G401 (cell line): ENCODE results near the gene ODAD4. TPM values are rescaled to one million over a fixed set of nuclear protein-coding genes. Genes with fewer than 3 reads are reported as not detected.

ENCODE experiments used
- total RNA-seq: library from RNA; depleted of rRNA; stranded (reverse); fragments of >200 nt; shearing (Covaris generic); gene quantifications from 2 replicates; pipeline ENCODE4 v1.2.3, GENCODE V29; 2014; rRNA removed

ODAD4 gene
- total RNA-seq, 1 experiment from 2014 or later: 1.7 TPM

Other genes starting within 250 kb of the ODAD4 start
- 18.0 and 39.6 TPM in 2 replicates for gene EIF1, start 241.7 kb upstream of the ODAD4 start, total RNA-seq
- not detected in 2 replicates for gene GAST, start 218.3 kb upstream of the ODAD4 start, total RNA-seq
- 1.1 and 1.6 TPM in 2 replicates for gene HAP1, start 196.0 kb upstream of the ODAD4 start, total RNA-seq
- gene JUP, start 143.9 kb upstream of the ODAD4 start, total RNA-seq: 44.9 and 57.8 TPM in 2 replicates
- gene P3H4, start 118.7 kb upstream of the ODAD4 start, total RNA-seq: 30.5 and 40.4 TPM in 2 replicates
- gene FKBP10, start 117.6 kb upstream of the ODAD4 start, total RNA-seq: 207 and 220 TPM in 2 replicates
- gene NT5C3B, start 94.4 kb upstream of the ODAD4 start, total RNA-seq: 75.8 and 77.8 TPM in 2 replicates
- not detected in 2 replicates for gene KLHL10, start 92.8 kb upstream of the ODAD4 start, total RNA-seq
- 13.4 and 16.2 TPM in 2 replicates for gene KLHL11, start 65.2 kb upstream of the ODAD4 start, total RNA-seq
- 193 and 255 TPM in 2 replicates for gene ACLY, start 11.7 kb upstream of the ODAD4 start, total RNA-seq
- gene CNP, start 36.2 kb downstream of the ODAD4 start, total RNA-seq: 55.4 and 76.7 TPM in 2 replicates
- gene DNAJC7, start 86.8 kb downstream of the ODAD4 start, total RNA-seq: 148 and 158 TPM in 2 replicates
- 42.6 and 65.5 TPM in 2 replicates for gene NKIRAS2, start 89.5 kb downstream of the ODAD4 start, total RNA-seq
- gene C17orf113, start 120.0 kb downstream of the ODAD4 start, total RNA-seq: 1.7 and 2.3 TPM in 2 replicates
- 1.8 and 1.9 TPM in 2 replicates for gene ZNF385C, start 167.9 kb downstream of the ODAD4 start, total RNA-seq
- 2.4 and 6.5 TPM in 2 replicates for gene DHX58, start 182.1 kb downstream of the ODAD4 start, total RNA-seq
- gene KAT2A, start 190.8 kb downstream of the ODAD4 start, total RNA-seq: 26.3 and 28.6 TPM in 2 replicates
- not detected in 2 replicates for gene HSPB9, start 192.2 kb downstream of the ODAD4 start, total RNA-seq
- 130 and 145 TPM in 2 replicates for gene RAB5C, start 224.4 kb downstream of the ODAD4 start, total RNA-seq